Kidney glomerular epithelial cell (primary cell): Measurements from ENCODE around the gene TBC1D2B.
"Not testable (repeated sequence)": the region's sequence is repeated elsewhere in the genome, so short reads cannot be mapped to it uniquely, and the experiment has no call there.

Source experiments
- DNase-seq: peaks from one replicate; lab custom pipeline; 2025; lab: John Stamatoyannopoulos, UW

TBC1D2B gene

DNA sequence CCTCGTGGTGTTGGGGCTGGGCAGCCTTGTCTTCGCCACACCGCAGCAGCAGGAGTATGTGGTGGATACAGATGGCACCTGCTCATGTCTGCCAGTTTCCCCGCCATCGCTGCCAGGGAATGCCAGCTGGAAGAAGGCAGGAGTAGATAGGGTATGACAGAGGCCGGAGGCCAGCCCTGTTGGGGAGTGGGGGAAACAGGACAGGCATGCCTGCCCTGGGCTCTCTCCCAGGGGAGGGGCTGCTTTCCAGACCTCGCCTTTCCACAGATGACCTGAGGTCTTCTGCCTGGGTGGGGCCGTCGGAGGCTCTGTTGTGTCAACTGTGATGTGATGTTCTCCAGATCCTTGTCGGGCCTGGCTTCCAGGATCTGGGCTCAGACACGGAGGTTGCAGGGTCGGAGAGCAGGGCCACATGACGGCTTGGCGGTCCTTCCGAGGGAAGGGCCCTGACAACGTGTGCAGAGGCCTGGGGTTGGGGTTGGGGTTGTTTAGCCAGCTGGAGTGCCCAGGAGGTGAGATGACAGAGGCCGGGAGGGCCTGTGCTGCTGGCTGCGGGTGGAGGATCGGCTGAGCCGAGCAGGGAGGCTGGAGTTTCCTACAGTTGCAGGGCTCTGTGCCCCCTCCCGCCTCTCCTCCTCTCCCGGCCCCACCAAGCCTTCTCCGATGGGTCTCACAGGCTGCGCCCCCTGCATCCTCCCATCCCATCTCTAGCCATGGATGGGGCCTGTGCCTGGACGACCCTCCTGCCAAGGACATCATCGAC, 102.0 kb downstream of the TBC1D2B start:
- no peak for DNase-seq

DNA sequence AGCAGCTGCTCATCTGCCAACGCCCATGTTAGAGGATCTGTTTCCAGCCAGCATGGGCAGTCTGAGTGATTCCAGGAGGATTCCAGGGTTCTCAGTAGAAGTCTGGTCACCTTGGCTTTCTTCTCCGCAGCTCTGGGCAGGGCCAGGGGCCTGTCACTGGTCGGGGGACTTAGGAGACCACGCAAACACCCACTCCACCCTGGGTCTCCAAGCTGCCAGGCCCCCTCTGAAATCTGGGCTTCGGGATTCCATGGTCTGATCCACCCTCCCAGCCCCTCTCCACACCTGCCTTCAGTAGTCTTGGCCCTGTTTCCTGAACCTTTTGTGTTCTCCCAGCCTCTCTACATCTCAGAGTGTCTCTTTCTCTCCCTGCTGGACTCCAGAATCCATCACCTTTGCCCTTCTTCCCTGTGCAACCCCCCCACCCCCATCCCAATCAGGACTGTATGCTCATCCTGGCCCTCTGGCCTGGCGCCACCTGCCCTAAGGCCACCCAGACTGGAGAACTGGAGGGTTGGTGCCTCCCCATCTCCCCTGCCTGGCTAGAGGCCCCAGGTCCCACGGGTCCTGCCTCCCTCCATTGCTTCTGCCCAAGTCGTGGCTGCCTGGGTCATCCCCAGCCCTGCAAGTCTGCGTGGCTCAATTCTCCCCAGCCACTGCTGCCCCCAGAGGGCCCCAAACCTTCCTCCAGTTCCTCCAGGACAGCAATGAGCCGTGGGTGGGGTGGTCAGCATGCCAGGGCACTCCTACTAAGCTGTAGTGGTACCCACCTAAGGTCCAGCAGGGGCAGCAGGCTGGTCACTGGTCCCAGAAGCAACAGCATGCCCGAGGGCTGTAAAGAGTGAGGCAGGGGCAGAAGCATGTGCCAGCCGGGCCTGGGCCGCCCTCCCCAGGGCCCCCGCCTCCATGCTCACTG, 102.8 kb downstream of the TBC1D2B start:
- DNase-seq, result no peak

DNA sequence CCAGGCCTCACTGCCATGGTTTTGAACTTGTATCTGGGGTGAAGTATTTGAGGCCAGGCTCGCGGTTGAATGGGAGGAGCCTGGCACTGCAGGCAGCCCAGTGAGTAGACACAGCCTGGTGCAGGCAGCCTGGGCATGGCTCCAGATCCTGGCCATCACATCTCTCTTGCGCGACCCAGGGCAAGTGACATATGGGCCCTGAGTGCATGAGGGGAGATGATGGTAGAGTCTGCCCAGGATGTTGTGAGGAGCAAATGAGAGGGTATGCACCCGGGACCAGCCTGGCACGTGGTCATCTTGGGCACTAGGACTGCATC, 103.5 kb downstream of the TBC1D2B start:
- no peak for DNase-seq

DNA sequence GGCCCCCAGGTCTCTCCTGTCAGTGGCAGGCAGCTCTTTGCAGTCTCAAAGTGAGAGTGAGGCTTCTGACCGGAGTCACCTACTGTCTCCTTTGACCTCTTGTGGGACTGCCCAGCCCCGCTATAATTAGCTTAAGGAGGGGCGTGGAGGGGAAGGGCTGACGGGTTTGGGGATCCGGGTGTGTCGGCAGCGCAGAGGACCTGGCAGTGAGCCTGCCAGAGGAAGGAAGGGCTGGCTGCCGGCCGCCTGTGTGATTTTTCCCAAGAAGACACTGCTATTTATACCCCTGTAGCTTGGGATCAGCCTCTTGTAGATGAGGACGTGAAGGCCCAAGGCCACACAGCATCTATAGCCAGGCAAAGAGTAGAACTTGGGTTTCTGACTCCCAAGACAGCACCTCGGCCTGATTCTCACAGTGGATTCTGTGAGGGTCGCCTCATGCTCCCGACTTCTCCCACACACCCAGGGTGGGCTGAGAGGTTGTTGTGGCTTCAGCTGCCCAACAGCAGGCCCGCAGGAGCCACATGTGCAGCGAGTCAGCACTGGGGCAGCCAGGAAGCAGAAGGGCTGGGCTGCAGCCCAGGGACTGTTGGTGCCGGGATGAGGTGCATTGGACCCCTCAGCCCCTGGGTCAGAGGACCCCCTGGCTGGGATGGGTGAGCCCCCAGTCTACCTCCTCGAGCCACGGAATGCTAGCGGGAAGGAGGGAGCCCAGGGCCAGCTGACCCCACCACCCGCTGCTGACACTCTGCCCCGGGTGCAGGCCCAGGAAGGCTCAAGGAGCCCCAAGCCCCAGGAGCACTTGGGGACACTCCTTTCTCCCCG, 104.0 kb downstream of the TBC1D2B start:
- DNase-seq, result not testable (repeated sequence)

DNA sequence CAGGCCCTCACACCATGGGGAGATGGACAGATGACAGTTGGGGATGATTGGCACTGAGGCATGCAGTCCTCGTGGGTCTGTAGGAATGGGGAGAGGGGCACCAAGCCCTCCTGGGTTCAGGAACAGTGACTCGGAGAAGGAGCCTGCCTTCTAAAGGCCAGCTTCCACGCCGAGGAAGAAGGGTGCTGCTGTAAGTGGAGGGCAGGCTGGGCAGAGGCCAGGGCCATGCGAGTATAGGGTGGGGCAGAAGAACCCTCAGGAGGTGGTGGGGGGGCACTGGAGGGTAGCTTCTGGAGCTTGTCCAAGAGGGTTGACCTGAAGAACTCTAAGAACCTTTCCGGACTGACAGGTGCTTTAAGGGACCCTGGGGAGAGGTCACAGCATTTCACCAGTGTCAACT, 104.8 kb downstream of the TBC1D2B start:
- not testable (repeated sequence) for DNase-seq

DNA sequence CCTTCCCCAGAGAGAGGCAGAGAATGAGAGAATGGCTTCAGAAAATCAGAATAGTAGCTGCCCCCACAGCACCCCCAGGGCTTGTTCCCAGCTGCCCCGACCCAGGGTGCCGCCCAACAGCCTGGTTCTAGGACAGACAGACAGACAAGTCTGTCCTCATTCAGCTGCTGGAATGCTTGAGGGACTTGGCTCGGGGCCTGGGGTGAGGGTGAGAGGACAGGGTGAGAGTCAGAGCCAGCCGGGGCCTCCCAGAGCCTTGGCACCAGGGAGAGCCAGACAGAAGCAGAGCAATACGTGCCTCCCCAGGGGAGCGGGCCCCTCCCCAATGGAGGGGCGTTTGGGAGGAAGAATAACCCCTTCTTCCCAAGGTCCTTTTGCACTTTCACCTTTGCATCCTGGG, 105.6 kb downstream of the TBC1D2B start:
- DNase-seq, result not testable (repeated sequence)

DNA sequence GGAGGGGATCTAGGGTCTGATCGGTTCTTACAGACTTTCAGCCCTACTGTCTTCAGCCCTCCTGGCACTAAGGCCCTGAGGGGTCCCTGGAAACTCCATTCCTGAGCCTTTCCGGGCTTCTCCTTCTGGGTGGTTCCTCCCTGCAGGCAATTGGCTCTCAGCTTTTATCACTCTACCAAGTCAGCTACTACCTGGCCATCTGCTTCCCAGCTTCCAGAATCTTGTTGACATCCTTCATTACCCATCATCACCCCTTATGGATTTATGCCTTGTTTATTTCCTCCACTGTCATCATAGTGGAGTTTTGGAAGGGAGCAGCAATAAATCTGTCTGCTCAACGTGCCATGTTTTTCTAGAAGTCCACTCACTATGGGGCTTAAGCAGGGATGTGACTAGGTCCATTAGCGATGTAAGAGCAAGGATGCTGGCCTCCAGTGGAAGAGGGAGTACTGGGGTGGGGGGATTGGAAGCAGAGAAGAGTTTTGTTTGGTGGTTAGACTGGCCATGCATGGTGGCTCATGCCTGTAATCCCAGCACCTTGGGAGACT, 106.6 kb downstream of the TBC1D2B start:
- not testable (repeated sequence) for DNase-seq

DNA sequence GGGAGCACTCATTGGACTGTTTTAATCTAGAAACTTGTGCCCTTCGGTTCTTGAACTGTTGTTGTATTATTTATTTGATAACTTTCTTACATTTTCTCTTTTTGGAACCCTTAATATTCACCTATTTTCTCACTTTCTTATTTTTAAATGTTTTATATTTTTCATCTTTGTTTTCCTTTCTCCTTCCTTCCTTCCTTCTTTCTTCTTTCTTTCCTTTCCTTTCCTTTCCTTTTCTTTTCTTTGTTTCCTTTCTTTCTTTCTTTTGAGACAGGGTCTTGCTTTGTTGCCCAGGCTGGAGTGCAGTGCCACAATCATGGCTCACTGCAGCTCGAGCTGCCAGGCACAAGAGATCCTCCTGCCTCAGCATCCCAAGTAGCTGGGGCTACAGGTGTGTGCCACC, 108.5 kb downstream of the TBC1D2B start:
- no peak for DNase-seq

DNA sequence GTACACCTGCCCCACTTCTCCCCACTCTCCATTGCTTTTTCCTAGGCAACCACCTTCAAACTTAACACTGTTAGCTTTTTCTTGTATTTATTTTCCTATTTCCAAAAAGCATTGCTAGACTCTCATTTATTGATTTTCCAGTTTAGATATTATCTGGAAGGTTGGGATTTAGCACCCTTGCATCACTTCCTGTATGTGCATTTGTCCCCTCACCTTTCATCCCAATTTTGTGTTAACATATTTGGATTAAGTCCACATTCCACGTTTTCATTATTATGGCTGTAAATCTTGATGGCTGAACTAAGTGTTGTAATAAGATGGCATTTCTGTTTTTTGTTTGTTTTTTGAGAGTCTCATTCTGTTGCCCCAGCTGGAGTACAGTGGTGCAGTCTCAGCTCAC, 109.7 kb downstream of the TBC1D2B start:
- no peak for DNase-seq

DNA sequence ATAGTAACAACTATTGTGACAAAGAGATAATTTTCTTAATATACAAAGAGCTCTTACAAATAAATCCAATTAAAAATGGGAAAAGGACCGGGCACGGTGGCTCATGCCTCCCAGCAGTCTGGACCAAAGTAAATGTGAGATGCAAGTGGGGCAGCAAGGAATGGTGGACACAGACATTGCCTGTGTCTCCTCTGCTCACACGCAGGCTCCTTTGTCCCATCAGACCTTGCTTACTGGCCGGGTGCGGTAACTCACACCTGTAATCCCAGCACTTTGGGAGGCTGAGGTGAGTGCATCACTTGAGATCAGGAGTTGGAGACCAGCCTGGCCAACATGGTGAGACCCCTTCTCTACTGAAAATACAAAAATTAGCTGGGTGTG, 110.3 kb downstream of the TBC1D2B start:
- DNase-seq, result not testable (repeated sequence)

DNA sequence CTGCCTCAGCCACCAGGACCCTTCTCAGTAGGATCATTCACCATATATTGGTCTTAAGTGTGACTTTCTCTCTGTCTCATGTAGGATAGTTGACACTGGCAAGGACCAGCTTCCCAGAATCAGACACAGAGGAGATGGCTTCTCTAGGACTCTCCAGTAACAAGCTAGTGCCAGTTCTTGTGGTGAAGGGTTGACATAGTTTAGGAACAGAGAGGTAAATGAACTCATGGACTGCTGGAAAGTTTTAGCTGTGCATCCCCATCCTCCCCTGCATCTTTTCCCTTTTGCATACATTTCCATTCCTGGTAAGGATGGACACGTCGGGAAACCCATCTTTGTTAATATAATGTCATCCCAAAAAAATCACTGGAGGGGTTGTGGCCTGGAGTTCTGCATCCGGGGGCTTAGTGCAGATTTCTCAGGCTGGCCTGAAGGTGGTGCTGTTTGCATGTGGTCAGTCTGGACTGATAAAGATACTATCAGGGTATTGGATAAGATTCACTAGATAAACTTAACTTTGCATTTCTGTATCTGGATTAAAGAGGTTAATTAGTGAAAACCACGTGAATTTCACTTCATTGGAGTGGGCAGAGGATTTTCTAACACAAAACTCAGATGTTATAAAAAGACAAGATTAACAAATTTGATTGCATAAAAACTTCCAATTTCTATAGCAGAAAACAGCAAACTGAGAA, 110.8 kb downstream of the TBC1D2B start:
- peak; percentile 61 for DNase-seq

DNA sequence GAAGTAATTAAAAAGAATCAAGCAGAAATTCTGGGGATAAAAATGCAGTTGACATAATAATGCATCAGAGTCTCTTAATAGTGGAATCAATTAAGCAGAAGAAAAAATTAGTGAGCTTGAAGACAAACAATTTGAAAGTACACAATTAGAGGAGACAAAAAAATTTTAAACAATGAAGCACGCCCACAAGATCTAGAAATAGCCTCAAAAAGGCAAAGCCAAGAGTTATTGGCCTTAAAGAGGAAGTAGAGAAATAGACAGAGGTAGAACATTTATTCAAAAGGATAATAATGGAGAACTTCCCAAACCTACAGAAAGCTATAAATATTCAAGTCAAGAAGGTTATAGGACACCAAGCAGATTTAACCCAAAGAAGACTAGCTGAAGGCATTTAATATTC, 113.3 kb downstream of the TBC1D2B start:
- DNase-seq, result no peak

DNA sequence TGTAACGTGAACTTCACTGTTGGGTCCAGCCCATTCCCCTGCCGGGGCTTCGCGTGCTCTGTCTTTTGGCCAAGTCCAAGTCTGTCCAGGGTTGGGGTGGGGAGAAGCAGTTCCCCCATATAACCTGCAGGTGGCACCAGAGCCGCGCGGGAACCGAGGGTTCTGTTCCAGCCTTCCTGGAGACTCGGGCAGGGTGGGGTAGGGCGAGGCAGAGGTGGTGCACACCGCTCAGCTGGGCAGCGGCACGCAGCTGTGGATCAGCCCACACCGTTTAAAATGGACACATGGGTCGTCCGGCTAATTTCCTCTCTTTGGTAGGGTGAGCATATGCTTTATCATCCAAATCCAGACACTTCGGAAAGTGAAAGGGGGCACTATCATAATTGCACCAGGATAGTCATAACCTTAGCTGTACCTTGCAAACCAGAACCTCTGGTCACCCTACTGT, 118.1 kb downstream of the TBC1D2B start:
- DNase-seq, result peak; percentile 47

DNA sequence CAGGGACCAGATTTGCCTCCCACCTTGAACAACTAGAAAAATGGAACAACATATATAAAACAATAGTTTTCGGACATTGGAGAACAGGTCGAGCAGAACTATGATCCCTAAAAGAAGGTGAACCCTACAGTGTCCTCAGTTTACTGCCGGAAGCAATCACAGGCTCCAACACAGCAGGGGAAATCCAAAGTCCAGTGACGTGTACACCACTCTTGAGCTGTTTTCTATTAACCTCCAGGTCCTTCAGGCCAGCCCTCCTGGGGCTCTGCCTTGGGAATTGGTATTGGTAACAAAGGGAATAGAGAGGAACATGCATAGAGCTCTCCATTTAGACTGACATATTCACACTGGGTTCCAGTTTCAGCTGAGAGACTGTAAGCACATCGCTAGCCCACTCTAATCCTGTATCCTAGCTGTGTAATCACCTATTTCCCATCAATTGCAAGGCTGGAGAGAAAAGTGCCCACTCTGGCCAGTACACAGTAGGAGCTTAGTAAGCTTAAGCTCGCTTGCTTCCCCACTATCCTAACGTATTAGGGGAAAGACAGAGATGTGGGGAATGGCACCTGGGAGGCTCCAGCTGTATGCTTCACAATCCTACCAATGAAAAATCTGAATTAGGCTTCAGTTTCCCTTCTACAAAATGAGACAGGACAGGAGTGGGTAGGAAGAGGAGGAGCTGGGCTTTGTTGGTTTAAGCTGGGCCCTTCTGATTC, 118.6 kb downstream of the TBC1D2B start:
- DNase-seq, result not testable (repeated sequence)

DNA sequence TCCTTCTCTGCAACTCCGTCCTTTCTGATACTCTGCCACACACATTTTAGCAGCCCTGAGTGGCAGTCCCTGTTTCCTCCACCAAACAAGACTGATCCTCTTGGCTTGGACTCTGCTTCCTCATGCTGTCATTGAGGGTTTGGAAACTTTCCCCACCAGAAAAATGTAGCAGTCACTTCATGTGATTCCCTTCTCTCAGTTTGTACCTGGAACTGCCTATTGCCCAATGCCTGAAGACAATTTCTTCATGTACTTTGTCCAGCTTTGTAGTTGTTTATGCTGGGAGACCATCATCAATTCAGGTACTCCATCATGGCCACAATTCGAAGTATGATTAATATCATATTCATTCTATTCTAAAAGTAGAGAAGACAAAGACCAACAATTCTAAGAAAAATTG, 119.5 kb downstream of the TBC1D2B start:
- not testable (repeated sequence) for DNase-seq

DNA sequence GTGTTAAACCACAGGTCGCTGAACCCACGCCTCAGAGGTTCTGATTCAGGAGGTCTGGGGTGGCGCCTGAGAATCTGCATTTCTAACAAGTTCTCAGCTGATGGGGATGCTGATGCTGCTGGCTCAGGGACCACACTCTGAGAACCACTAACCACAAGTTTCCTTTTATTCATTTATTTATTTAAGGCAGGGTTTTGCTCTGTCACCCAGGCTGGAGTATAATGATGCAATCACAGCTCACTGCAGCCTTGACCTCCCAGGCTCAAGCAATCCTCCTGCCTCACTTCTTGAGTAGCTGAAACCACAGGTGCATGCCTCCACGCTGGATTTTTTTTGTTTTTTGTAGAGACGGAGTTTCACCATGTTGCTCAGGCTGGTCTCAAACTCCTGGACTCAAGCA, 123.6 kb downstream of the TBC1D2B start:
- not testable (repeated sequence) for DNase-seq

DNA sequence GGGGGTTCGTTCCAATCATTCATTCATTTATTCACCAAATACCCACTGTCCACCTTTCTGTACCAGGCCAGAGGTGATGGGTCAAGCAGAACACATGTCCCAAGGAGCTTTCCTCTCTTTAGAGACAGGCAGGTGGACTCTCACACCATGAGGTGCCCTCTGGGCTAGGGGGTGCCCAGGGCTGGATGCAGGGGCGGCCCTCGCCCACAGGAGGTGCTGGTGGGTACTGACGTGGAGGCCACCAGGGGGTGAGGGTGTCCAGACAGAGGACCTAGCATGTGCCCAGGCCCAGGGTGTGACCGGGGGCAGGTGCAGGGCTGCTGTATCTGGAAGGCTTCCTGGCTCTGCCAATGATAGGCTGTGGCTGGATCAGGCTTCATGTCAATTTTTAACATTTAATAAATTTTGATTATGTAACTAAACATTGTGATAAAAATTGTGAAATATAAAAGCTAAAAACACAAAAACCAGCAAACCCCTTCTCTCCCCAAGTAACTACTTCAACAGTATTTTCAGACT, 124.5 kb downstream of the TBC1D2B start:
- DNase-seq, result not testable (repeated sequence)

DNA sequence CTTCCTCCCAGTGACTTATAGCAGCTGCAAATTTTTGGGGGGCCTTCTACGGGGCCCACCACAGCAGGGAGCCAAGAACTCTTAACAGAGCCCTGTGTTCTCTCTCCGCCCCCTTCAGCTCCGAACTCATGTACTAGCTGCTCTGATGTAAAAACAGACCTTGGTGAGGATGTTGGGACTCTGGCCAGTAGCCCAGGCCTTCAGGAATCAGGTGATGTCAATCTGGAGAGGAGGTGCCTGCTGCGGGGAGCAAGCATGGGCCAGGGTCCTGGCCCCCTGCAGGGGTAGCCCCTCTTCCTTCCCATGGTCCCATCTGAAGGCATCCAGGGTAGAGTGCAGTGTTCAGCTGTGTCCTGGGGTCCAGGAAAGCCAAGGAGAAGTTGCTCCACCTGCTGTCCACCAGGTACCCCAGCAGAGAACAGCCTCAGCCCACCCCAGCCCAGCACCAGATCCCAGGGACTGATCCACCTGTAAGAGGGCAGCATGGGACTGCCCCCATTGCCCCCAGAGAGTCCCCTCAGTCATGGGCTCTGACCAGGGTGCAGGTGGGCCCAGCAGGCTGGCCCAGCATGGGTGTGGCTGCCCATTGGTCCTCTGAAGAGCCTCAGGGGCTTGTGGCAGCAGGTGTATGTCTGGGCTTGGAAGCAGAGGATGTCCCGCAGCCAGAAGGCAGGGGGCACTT, 126.3 kb downstream of the TBC1D2B start:
- DNase-seq, result not testable (repeated sequence)

DNA sequence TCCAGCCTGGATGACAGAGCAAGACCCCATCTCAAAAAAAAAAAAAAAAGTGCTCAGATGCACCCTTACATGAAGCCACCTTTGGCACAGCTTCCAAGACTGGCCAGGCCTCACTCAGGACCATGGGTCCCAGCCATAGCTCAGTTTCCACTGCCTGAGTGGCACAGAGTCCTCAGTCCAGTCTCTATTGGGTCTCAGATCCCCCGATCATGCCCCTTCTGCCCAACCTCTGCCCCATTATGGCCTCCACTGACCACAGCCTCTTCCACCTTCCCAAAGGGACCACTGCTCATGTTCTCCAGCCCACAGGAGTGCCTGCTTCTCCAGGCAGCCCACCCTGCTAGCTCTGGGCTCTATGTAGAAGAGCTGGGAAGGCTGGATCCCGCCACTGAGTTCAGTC, 127.0 kb downstream of the TBC1D2B start:
- DNase-seq, result not testable (repeated sequence)

DNA sequence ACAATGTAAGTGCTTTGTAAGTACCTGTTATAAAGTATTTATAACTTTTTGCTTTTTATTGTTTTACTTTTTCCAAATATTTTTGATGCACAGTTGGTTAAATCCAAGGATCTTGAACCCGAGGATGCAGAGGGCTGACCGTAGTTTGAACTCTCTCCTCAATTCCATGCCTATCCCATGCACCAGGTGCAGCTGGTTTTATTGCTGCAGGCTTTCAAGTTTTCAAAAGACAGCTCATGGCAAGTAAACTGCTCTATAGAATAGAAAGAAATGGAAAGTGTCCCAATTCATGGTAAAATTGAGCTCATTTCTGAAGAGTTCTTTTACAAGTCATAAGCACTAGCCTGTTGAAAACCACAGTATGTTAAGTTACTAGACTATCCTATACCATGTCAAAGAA, 131.9 kb downstream of the TBC1D2B start:
- no peak for DNase-seq
